CD4-positive, alpha-beta T cell treated with Interleukin-15 for 1 hour (primary cell): ENCODE measurements around the gene ZNF506.
"Not testable (repeated sequence)": the region's sequence is repeated elsewhere in the genome, so short reads cannot be mapped to it uniquely, and the experiment has no call there.

Source experiments
- DNase-seq: peaks from one replicate; pipeline ENCODE4 v3.0.0-alpha.2; 2020

The ZNF506 gene

GRCh38 chr19:19777692-19778091 is 43.9 kb downstream of the ZNF506 start:
- no peak for DNase-seq

DNA sequence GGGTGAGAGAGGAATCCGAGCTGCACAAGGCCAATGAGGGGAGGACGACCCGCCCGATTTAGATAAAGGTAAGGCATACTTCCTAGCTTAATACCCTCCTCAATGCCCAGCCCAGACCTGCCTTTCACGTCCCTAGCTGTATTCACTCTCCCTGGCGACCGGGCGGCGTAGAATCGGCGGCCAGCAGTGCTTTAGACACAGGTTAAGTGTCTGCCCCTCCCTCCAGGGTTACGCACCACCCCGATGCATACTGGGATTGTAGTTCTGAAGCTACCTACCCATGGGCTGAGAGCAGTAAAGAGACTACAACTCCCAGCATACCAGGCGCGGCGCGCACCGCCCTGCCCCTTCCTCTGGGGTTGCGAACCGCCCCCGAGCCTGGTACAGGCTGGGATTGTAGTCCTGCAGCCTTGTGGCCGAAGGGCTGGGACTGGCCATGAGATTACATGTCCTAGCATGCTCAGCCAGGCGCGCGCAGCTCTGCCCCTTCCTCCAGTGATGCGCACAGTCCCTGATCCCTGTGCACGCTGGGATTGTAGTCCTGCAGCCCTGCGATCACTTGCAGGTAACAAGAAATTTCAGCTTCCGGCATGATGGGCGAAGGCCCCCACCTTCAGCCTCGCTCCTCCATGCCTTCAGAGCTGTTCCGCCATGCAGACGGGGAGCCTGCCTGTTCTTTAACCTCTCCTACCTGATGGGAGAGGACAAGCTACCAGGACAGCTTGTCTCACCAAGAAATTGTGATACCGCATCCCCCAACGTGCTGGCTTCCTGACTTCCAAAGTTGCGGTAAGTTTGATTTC is 45.1 kb downstream of the ZNF506 start:
- DNase-seq, result peak; percentile 92

DNA sequence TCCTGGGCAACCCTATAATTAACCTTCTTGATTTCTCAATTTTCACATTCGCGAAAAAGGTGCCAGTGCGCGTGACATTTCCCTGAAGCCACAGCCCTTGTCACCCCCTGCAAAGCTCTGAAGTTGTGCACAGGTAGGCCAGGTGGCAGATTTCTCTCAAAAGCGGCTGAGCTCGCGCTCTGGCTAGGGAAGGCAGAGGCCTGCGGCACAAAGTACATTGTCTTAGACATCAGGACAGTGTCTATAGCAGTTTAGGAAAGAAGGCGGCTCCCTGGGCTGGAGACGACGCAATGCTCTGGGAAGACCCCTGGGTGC is 45.7 kb downstream of the ZNF506 start:
- no peak for DNase-seq

DNA sequence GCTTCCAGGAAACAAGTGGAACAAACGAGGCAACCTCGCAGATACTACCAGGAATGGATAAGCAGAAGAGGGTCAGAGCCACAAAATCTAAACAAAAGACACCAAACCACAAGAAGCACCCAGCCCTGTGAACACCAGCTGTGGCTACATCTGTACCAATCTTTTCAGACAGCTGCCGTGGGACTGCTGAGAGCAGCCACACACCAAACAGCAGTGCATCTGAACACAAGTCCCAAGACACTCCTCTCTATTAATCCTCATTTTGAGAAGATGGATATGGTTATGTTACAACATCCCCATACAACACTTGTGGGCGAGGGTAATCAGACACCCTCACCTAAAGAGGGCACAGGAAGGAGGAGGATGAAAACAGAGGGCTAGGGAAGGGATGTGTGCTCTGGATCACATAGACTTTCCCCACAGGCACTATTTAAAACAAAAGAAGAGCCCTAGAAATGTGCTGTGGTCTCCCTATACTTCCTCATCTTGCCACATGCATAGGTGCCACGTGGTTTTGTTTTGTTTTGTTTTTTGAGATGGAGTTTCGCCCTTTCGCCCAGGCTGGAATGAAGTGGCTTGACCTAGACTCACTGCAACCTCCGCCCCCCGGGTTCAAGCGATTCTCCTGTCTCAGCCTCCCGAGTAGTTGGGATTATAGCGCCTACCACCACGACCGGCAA is 47.1 kb downstream of the ZNF506 start:
- no peak for DNase-seq

- not testable (repeated sequence) for DNase-seq
Measured at GRCh38 chr19:19771963-19772362, 49.6 kb downstream of the ZNF506 start.

DNA sequence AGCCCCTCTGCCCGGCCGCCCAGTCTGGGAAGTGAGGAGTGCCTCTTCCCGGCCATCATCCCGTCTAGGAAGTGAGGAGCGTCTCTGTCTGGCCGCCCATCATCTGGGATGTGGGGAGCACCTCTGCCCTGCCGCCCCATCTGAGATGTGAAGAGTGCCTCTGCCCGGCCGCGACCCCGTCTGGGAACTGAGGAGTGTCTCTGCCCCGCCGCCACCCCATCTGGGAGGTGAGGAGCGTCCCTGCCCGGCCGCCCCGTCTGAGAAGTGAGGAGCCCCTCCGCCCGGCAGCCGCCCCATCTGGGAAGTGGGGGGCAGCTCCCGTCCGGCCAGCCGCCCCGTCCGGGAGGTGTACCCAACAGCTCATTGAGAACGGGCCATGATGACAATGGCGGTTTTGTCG is 51.6 kb downstream of the ZNF506 start:
- not testable (repeated sequence) for DNase-seq

- no peak for DNase-seq
Measured at GRCh38 chr19:19758164-19758563, 63.4 kb downstream of the ZNF506 start.

DNA sequence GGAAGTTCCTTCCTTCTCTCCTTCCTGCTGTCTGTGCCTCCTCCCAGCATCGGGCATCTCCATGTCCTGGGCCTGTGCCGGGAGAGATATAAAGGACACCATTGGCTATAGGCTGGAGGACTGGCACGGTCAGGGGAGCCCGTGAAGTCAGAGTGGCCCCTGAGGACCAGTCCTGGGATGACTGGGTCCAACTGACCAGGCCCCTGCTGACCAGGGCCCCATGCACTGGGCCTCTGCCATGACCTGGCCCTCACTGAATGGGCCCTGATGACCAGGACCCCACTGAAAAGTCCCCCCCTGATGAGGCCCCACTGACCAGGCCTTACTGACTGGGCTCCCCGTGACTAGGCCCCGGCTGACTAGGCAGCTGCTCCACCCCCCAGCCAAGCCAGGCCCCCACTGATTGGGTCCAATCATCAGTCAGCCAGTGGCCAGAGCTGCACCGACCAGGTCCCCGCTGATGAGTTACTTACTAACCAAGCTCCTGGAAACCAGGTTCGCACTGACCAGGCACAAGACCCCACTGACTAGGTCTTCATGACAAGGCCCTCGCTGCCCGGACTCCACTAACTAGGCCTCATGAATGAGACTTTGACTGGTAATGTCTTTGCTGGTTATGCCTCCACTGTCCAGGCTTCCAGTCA is 68.7 kb downstream of the ZNF506 start:
- DNase-seq, result no peak

- DNase-seq, result no peak
Measured at GRCh38 chr19:19751846-19752245, 69.7 kb downstream of the ZNF506 start.

DNA sequence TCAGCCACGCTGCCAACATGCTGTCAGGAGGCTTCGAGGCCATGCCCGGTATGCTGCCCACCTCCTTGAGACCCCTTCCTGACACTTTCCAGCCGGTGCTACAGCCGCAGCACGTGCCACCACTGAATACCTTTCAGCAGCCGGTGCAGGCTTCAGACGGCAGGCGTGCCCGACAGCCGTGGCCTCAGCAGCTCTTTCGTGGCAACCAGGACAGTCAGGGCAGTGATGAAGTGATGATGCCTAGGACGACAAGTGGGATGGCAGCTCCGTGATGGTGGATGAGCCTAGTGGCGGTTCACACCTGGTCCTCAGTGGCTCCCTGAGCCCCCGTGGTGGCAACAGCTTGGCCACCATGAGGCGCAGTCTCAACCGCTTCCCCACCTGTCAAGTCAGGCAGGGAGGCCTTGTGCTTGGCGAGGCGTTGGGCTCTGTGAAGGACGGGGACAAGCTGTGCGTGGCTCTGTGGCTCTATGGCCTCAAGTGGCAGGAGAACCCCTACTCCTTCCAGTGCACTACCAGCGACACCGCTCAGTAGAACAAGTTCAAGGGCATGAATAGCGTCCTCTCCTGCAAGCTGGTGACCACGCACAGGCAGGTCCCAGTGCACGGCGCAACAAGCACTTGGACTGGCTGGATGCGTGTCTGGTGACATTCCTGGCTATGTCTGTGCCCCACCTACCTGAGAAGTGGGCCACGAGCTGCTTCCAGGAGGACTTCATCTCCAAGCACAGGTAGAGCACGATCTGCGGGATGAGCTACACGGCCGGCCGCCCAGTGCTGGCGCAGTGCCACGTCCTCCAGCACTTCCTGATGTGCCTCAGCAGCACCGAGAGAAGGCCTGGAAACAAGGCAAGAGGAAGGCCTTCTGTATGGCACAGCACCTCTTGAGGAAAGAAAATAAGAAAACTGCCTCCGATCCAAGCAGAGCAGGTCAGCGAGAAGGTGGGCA is 70.4 kb downstream of the ZNF506 start:
- DNase-seq, result no peak

DNA sequence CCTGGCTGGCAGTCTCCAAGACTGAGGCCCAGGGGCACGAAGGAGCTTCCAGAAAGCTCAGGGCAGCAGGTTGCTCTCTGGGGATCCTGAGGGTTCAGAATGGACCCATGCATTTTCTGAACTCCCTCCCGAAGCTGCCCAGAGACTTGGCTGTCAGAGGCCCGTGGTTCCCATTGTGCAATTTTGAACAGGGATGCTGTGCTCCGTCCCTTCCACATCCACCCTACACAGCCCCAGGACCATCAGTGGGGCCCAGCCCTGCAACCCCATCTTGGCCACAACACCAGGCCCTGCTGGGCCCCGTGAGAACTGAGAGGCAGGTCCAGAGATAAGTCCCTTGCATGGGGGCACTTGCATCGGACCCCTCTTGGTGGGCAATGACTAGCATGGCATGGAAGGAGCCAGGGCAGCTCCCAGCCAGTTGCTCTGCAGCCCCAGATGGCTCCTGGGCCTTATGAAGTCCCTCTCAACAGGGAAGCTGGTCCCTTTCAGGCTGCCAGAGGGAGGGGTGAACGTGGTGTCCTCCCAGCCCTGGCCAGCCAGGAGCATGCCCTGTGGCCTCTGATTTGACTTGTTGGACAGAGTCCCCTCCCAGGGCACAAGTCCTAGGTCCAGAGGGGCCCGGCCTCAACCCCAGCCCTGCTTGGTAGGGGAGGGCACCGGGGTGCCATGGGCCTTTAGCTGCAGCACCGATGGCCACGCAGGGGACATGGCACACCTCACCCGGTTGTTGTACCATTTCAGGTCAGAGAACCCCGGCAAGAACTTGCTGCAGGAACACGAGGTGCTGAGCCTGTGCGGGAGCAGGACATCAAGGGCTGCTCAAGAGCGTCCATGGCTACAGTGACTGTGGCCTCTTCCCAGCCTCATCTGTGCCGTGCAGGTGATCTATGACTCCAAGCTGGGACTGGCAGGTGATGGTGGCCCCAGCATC is 71.4 kb downstream of the ZNF506 start:
- no peak for DNase-seq

GRCh38 chr19:19749117-19749907 is 72.2 kb downstream of the ZNF506 start:
- DNase-seq, result no peak

DNA sequence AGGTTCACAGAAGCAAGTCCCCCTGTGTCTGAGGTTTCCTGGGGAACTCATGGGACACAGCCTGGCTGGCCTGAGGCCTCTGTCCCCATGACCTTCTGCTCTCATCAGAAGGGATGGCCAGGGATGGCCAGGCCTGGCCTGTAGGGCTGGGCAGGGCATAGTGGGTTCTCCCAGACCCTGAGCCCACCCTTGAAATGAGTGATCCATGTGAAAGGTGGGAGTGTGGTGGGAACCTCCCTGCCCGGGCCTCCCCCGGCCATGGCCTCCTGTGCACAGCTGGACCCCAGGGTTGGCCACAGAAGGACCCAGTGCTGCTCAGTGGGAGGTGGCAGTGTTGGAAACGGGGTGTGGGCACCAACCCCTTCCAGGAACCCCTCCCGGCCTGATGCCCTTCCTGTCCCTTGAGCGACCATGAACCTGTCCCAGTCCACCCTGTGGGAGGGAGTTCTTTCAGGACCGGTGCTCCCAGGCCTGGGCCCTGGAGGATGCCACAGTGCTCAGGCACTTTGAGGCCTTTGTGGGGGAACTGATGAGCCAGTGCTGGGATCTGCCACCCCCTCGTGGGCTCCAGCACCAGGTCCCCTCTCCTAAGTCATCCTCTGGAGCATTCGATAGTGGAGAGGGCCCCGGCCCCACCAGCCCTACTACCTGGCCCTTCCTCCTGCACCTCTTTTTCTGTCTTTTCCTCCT is 73.2 kb downstream of the ZNF506 start:
- DNase-seq, result no peak

- no peak for DNase-seq
Measured at GRCh38 chr19:19747357-19748220, 74.0 kb downstream of the ZNF506 start.

GRCh38 chr19:19746286-19747213 is 75.0 kb downstream of the ZNF506 start:
- DNase-seq, result no peak

- DNase-seq, result no peak
Measured at GRCh38 chr19:19745496-19746285, 75.9 kb downstream of the ZNF506 start.

GRCh38 chr19:19744641-19745040 is 76.9 kb downstream of the ZNF506 start:
- no peak for DNase-seq
